ENCODE data around the gene FXR2. TPM values are rescaled to one million over a fixed set of nuclear protein-coding genes. Genes with fewer than 3 reads are reported as not detected.
"Not testable (repeated sequence)": the region's sequence is repeated elsewhere in the genome, so short reads cannot be mapped to it uniquely, and the experiment has no call there.

The FXR2 gene
- total RNA-seq, 1 donor from 2014 or later: 53.7 TPM

DNA sequence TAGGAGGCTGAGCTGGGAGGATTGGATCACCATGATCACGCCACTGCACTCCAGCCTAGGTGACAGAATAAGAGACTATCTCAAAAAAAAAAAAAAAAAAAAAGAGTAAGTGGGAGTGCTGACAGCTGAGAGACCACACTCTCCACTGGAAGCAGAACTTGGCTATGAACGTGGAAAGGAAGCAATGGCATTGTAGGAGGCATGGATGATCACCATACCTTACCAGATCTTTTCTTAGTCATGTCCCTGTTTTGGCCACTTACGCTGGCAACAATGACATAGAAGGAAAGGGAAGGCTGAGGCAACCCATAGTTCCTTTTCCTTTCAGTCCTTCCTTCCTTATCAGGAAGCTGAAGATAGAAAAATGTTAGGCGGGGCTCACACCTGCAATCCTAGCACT lies 32.3 kb upstream of the FXR2 start:
- Mint-ChIP-seq H3K4me3 (ENCODE audit: unreplicated experiment) (no peak overlapping the region), H3K27ac (ENCODE audit: unreplicated experiment) (no peak overlapping the region), H3K36me3 (ENCODE audit: low read depth) (no peaks in the 10 kb centered on the region), H3K27me3 (ENCODE audit: low read depth) (peaks cover 15% of the 10 kb centered on the region), H3K4me1 (ENCODE audit: low read depth) (peaks cover 15% of the 10 kb centered on the region), H3K9me3 (ENCODE audit: low read depth) (no peaks in the 10 kb centered on the region)
- no peak for DNase-seq (ENCODE audit: low spot score)
- TF ChIP-seq CTCF (IDR thresholded peaks at IDR 0.05): no peak

DNA sequence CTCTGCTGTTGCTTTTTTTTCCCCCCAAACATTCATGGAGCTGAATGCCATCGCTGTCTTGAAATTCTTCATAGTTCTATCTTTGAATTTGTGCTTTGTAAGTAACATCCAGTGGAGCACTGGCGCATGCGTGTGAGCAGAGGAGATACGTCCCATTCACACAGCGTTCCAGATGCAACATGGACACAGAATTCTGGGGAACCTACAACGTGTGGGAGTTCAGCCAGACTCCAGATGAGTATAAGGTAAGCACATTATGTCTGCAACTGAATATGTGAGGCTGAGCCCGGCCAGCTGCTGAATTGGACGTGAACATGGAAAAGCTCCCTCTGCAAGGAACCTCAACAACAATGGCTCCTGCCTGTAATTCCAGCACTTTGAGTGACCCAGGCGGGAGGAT lies 31.8 kb upstream of the FXR2 start:
- peaks cover 15% of the 10 kb centered on the region for H3K4me1 Mint-ChIP-seq (ENCODE audit: low read depth)
- no peaks in the 10 kb centered on the region for H3K9me3 Mint-ChIP-seq (ENCODE audit: low read depth)
- no peak overlapping the region for H3K27ac Mint-ChIP-seq (ENCODE audit: unreplicated experiment)
- no peaks in the 10 kb centered on the region for H3K36me3 Mint-ChIP-seq (ENCODE audit: low read depth)
- peaks cover 19% of the 10 kb centered on the region for H3K27me3 Mint-ChIP-seq (ENCODE audit: low read depth)
- no peak overlapping the region for H3K4me3 Mint-ChIP-seq (ENCODE audit: unreplicated experiment)
- TF ChIP-seq CTCF (IDR thresholded peaks at IDR 0.05): no peak
- DNase-seq (ENCODE audit: low spot score): no peak

GRCh38 chr17:7644775-7645174 lies 30.1 kb upstream of the FXR2 start:
- H3K27ac Mint-ChIP-seq (ENCODE audit: unreplicated experiment): no peak overlapping the region
- H3K4me1 Mint-ChIP-seq (ENCODE audit: low read depth): no peaks in the 10 kb centered on the region
- H3K9me3 Mint-ChIP-seq (ENCODE audit: low read depth): no peaks in the 10 kb centered on the region
- H3K4me3 Mint-ChIP-seq (ENCODE audit: unreplicated experiment): no peak overlapping the region
- H3K27me3 Mint-ChIP-seq (ENCODE audit: low read depth): peaks cover 10% of the 10 kb centered on the region
- H3K36me3 Mint-ChIP-seq (ENCODE audit: low read depth): no peaks in the 10 kb centered on the region
- DNase-seq (ENCODE audit: low spot score): no peak
- no peak for TF ChIP-seq CTCF (IDR thresholded peaks at IDR 0.05)

DNA sequence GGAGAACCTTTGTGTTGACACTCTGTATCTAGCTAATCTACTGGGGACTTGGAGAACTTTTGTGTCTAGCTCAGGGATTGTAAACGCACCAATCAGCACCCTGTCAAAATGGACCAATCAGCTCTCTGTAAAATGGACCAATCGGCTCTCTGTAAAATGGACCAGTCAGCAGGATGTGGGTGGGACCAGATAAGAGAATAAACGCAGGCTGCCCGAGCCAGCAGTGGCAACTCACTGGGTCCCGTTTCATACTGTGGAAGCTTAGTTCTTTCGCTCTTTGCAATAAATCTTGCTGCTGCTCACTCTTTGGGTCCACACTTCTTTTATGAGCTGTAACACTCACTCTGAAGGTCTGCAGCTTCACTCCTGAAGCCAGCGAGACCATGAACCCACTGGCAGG lies 26.9 kb upstream of the FXR2 start:
- H3K27me3 Mint-ChIP-seq (ENCODE audit: low read depth); H3K36me3 Mint-ChIP-seq (ENCODE audit: low read depth); H3K4me1 Mint-ChIP-seq (ENCODE audit: low read depth): not testable (repeated sequence)

DNA sequence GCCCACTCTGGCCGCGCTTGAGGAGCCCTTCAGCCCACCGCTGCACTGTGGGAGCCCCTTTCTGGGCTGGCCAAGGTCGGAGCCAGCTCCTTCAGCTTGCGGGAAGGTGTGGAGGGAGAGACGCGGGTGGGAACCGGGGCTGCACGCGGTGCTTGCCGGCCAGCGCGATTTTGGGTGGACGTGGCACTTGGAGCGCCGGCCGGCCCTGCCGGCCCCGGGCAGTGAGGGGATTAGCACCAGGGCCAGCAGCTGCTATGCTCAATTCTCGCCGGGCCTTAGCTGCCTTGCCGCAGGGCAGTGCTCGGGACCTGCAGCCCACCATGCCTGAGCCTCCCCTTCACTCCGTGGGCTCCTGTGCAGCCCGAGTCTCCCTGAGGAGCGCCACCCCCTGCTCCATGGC lies 26.1 kb upstream of the FXR2 start:
- DNase-seq (ENCODE audit: low spot score): no peak
- no peaks in the 10 kb centered on the region for H3K36me3 Mint-ChIP-seq (ENCODE audit: low read depth)
- H3K27ac Mint-ChIP-seq (ENCODE audit: unreplicated experiment): no peak overlapping the region
- H3K4me3 Mint-ChIP-seq (ENCODE audit: unreplicated experiment): no peak overlapping the region
- H3K27me3 Mint-ChIP-seq (ENCODE audit: low read depth): peaks cover 8% of the 10 kb centered on the region
- no peaks in the 10 kb centered on the region for H3K4me1 Mint-ChIP-seq (ENCODE audit: low read depth)
- no peaks in the 10 kb centered on the region for H3K9me3 Mint-ChIP-seq (ENCODE audit: low read depth)
- no peak for TF ChIP-seq CTCF (IDR thresholded peaks at IDR 0.05)

More for the DNA sequence above, 26.9 kb upstream of the FXR2 start:
- not testable (repeated sequence) for H3K27ac Mint-ChIP-seq (ENCODE audit: unreplicated experiment); DNase-seq (ENCODE audit: low spot score); H3K4me3 Mint-ChIP-seq (ENCODE audit: unreplicated experiment); H3K9me3 Mint-ChIP-seq (ENCODE audit: low read depth)

GRCh38 chr17:7636163-7636562 lies 21.5 kb upstream of the FXR2 start:
- no peak for DNase-seq (ENCODE audit: low spot score)
- H3K4me1 Mint-ChIP-seq (ENCODE audit: low read depth): no peaks in the 10 kb centered on the region
- H3K9me3 Mint-ChIP-seq (ENCODE audit: low read depth): no peaks in the 10 kb centered on the region
- H3K36me3 Mint-ChIP-seq (ENCODE audit: low read depth): no peaks in the 10 kb centered on the region
- H3K27me3 Mint-ChIP-seq (ENCODE audit: low read depth): peaks cover 2% of the 10 kb centered on the region
- no peak overlapping the region for H3K27ac Mint-ChIP-seq (ENCODE audit: unreplicated experiment)
- H3K4me3 Mint-ChIP-seq (ENCODE audit: unreplicated experiment): no peak overlapping the region
- TF ChIP-seq CTCF (IDR thresholded peaks at IDR 0.05): no peak
